SH-SY5Y (cell line): ENCODE data around the gene SPSB4.

Source experiments
- GATA2 ChIP-seq: IDR thresholded peaks from 2 replicates; pipeline ENCODE4 v1.6.1; 2011; ENCODE audit warnings: mild to moderate bottlenecking, low read depth, low read length
- GATA3 ChIP-seq: IDR thresholded peaks from 2 replicates; pipeline ENCODE4 v1.6.1; 2011; ENCODE audit warnings: low read depth, mild to moderate bottlenecking, low read length, moderate library complexity

DNA sequence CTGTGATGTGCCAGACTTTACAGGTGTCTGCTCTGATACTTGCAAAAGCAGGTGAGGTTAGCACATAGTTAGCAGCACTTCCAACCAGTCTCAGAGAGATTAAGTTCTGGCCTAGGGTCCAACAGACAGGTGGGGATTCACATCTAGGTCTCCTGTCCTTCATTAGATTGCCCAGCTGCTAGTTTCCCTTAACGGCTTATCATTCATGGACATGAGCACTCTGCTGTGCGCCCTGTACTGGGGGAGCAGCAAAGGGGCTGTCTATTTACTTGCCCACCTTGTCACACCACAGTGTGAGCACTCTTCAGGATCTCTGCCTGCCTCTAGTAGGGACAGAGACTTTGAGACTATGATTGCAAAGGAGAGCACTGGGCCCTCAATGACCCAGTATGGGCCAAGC lies 8.7 kb downstream of the SPSB4 start:
- no peak for TF ChIP-seq GATA2
- no peak for TF ChIP-seq GATA3
